ENCODE measurements around the gene FNDC11.

- TF ChIP-seq EZH2 (IDR thresholded peaks at IDR 0.05) (no peak), POLR2AphosphoS5 (IDR thresholded peaks at IDR 0.05; ENCODE audit: borderline replicate concordance, low read depth, low read length) (no peak)
Measured at GRCh38 chr20:63592661-63593060, 38.7 kb downstream of the FNDC11 start.

Data from SK-N-MC (cell line).